ENCODE results near the gene CACNA1A. TPM values are rescaled to one million over a fixed set of nuclear protein-coding genes. Genes with fewer than 3 reads are reported as not detected.

Gene CACNA1A
- total and polyA plus RNA-seq, 2 of the 13 experiments (the other 11 are each of a cell fraction or from before 2014, with no cell fraction given): not detected

- no TSS peak for BruUV-seq (replicated peaks)
- ChIA-PET POLR2A (no interaction called here), CTCF (ENCODE audit: low intra/inter-chr PET ratio, low total read pairs) (no interaction called here)
- Histone ChIP-seq H3K36me3 (replicated peaks in 1 of 2; ENCODE audit: control insufficient read depth in 1 of 2, insufficient read depth in 2 of 2, low read length in 2 of 2) (no peaks in the 10 kb centered on the region), H3K4me2 (ENCODE audit: low read depth, low read length) (no peak overlapping the region), H3K4me3 (replicated peaks in 1 of 3; ENCODE audit: insufficient read depth in 1 of 3, low read depth in 2 of 3, low read length in 3 of 3) (no peak overlapping the region), H4K20me1 (ENCODE audit: insufficient read depth, low read length) (no peaks in the 10 kb centered on the region), H3K27ac (ENCODE audit: extremely low read length, insufficient read depth, low read length) (no peak overlapping the region), H3K27me3 (ENCODE audit: control insufficient read depth in 1 of 2, insufficient read depth in 2 of 2, low read length in 2 of 2) (no peaks in the 10 kb centered on the region), H2AFZ (ENCODE audit: low read length) (no peak overlapping the region), H3K79me2 (ENCODE audit: insufficient read depth, low read length) (no peaks in the 10 kb centered on the region), H3K4me1 (ENCODE audit: insufficient read depth, low read length) (peaks cover 32% of the 10 kb centered on the region), H3K9me3 (ENCODE audit: low read length) (no peaks in the 10 kb centered on the region), H3K9ac (ENCODE audit: insufficient read depth, low read depth, low read length) (no peak overlapping the region)
- no peak for DNase-seq (ENCODE audit: low spot score)
- intact Hi-C loops (cut with micrococcal nuclease; ENCODE audit: unreplicated experiment) (no loop called here), in situ Hi-C loops (cut with HindIII; ENCODE audit: extremely low pct_ligation_motif_present, low pct_unique_long_range_greater_than_20kb) (no loop called here)
- no peak for FAIRE-seq
- no peak for TF ChIP-seq ISL2 (CRISPR knock-in tag; IDR thresholded peaks at IDR 0.05)
- TF ChIP-seq FOSL2 (CRISPR knock-in tag; IDR thresholded peaks at IDR 0.05): peak; percentile 82
- no peak for ATAC-seq
- WGBS (ENCODE audit: low lambda C conversion rate): 88% methylated on average over 17 of the region's 18 CpGs
These were observed 333.7 kb downstream of the CACNA1A start for GRCh38 chr19:13172346-13173138.

- no peaks in the 10 kb centered on the region for H3K36me3 ChIP-seq (replicated peaks in 1 of 2; ENCODE audit: control insufficient read depth in 1 of 2, insufficient read depth in 2 of 2, low read length in 2 of 2)
- no peaks in the 10 kb centered on the region for H3K9me3 ChIP-seq (ENCODE audit: low read length)
- POLR2A ChIA-PET: interaction anchor here (0.7 to 2.9 kb wide), 2 partner anchors 8 to 11 kb away, joined by 3 to 17 read pairs; no protein-coding TSS in a partner anchor
- H3K9ac ChIP-seq (ENCODE audit: insufficient read depth, low read depth, low read length): no peak overlapping the region
- H3K4me2 ChIP-seq (ENCODE audit: low read depth, low read length): no peak overlapping the region
- no peaks in the 10 kb centered on the region for H3K79me2 ChIP-seq (ENCODE audit: insufficient read depth, low read length)
- H3K27ac ChIP-seq (ENCODE audit: extremely low read length, insufficient read depth, low read length): no peak overlapping the region
- no peak for ATAC-seq
- H3K27me3 ChIP-seq (ENCODE audit: control insufficient read depth in 1 of 2, insufficient read depth in 2 of 2, low read length in 2 of 2): no peaks in the 10 kb centered on the region
- intact Hi-C loops (cut with micrococcal nuclease; ENCODE audit: unreplicated experiment) (no loop called here), in situ Hi-C loops (cut with HindIII; ENCODE audit: extremely low pct_ligation_motif_present, low pct_unique_long_range_greater_than_20kb) (no loop called here)
- H2AFZ ChIP-seq (ENCODE audit: low read length): no peak overlapping the region
- DNase-seq (ENCODE audit: low spot score): no peak
- CTCF ChIA-PET (ENCODE audit: low intra/inter-chr PET ratio, low total read pairs): no interaction called here
- 95% methylated on average over 5 of the region's 7 CpGs for WGBS (ENCODE audit: low lambda C conversion rate)
- no peak for FAIRE-seq
- BruUV-seq (replicated peaks): no TSS peak
- H3K4me3 ChIP-seq (replicated peaks in 1 of 3; ENCODE audit: insufficient read depth in 1 of 3, low read depth in 2 of 3, low read length in 3 of 3): no peak overlapping the region
- peaks cover 44% of the 10 kb centered on the region for H3K4me1 ChIP-seq (ENCODE audit: insufficient read depth, low read length)
- H4K20me1 ChIP-seq (ENCODE audit: insufficient read depth, low read length): no peaks in the 10 kb centered on the region
- no peak for TF ChIP-seq ZFP36L1 (CRISPR knock-in tag; IDR thresholded peaks at IDR 0.05)
- no peak for TF ChIP-seq CBX1 (IDR thresholded peaks at IDR 0.05; ENCODE audit: low read depth)
- no peak for TF ChIP-seq ZNF205 (CRISPR knock-in tag; IDR thresholded peaks at IDR 0.05)
- no peak for TF ChIP-seq KAT8 (CRISPR knock-in tag; IDR thresholded peaks at IDR 0.05)
- no peak for TF ChIP-seq MLXIP (CRISPR knock-in tag; IDR thresholded peaks at IDR 0.05; ENCODE audit: borderline replicate concordance)
- TF ChIP-seq CC2D1A (CRISPR knock-in tag; IDR thresholded peaks at IDR 0.05): no peak
- TF ChIP-seq IKZF5 (CRISPR knock-in tag; IDR thresholded peaks at IDR 0.05): no peak
- no peak for TF ChIP-seq MBNL3 (CRISPR knock-in tag; conservative IDR thresholded peaks at IDR 0.05)
- TF ChIP-seq ZNF615 (CRISPR knock-in tag; IDR thresholded peaks at IDR 0.05; ENCODE audit: borderline replicate concordance): no peak
- TF ChIP-seq ZNF496 (CRISPR knock-in tag; IDR thresholded peaks at IDR 0.05; ENCODE audit: insufficient replicate concordance): no peak
- TF ChIP-seq ZNF547 (CRISPR knock-in tag; IDR thresholded peaks at IDR 0.05): no peak
These were observed 335.1 kb downstream of the CACNA1A start for GRCh38 chr19:13171146-13171545.

Data from HepG2 (cell line).